HG03558 (cell line): ENCODE measurements around the gene BBIP1.

ENCODE experiments used
- ATAC-seq: cut with Tn5 transposase; IDR thresholded peaks from one replicate; pipeline ENCODE4 v1.9.1; 2021; ENCODE audit warnings: moderate number of reproducible peaks; ENCODE audit not compliant: unreplicated experiment; ENCODE audit errors: extremely low read depth

BBIP1 gene

DNA sequence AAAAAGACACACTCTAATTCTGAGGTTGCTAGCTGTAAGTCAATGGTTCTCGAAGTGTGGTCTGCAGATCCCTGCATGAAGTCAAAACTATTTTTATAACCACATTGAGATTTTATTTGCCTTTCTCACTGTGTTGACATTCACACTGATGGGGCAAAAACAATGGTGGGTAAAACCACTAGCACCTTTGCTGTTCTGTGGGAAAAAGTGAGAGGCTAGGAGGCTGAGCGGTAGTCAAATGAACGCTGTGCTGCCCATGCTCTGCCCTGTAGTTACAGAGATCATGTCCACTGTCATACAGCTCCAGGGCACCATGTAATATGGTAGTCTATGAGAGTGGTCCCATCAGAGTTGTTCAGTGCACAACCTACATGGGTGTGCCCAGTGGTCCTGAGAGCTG is 68.9 kb downstream of the BBIP1 start:
- no peak for ATAC-seq
